Keratinocyte (primary cell): ENCODE data around the gene SENP1.

Experiments
- CTCF ChIP-seq, 3 experiments: IDR thresholded peaks in 1 of 3; conservative IDR thresholded peaks in 1 of 3; optimal IDR thresholded peaks in 1 of 3; 2 replicates in 2 of 3; 3 replicates in 1 of 3; pipeline versions ENCODE3 to v1.5.1; 2011; ENCODE audit warnings: low read length in 3 of 3, mild to moderate bottlenecking in 3 of 3, moderate library complexity in 2 of 3, control low read depth in 1 of 3, inconsistent platforms in 1 of 3; ENCODE audit not compliant: insufficient read depth in 2 of 3; ENCODE audit errors: extremely low read depth in 1 of 3
- EZH2 ChIP-seq: IDR thresholded peaks from one replicate; pipeline ENCODE4 v1.6.1; 2012; ENCODE audit warnings: inconsistent platforms, mild to moderate bottlenecking, low read length, moderate library complexity

GRCh38 chr12:48036818-48037217, 69.1 kb downstream of the SENP1 start:
- TF ChIP-seq EZH2 (no peak), CTCF (optimal IDR thresholded peaks at IDR 0.05 in 1 of 3, IDR thresholded peaks at IDR 0.05 in 1 of 3, conservative IDR thresholded peaks at IDR 0.05 in 1 of 3; ENCODE audit: extremely low read depth in 1 of 3, insufficient read depth in 2 of 3, low read length in 3 of 3) (no peak)
